Measurements from ENCODE around the gene CNIH1.

Gene CNIH1

DNA sequence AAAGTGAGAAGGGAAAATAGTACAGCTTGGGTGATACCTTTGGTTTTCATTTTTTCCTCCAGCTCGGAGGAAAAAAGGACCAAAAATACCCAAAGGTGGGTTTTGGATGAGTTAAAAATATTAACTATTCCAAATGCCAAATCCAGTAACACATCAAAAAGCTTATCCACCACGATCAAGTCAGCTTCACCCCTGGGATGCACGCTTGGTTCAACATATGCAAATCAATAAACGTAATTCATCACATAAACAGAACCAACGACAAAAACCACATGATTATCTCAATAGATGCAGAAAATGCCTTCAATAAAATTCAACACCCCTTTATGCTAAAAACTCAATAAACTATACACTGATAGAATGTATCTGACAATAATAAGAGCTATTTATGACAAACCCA lies 62.3 kb downstream of the CNIH1 start:
- DNase-seq: peak; percentile 27 to 38

DNA sequence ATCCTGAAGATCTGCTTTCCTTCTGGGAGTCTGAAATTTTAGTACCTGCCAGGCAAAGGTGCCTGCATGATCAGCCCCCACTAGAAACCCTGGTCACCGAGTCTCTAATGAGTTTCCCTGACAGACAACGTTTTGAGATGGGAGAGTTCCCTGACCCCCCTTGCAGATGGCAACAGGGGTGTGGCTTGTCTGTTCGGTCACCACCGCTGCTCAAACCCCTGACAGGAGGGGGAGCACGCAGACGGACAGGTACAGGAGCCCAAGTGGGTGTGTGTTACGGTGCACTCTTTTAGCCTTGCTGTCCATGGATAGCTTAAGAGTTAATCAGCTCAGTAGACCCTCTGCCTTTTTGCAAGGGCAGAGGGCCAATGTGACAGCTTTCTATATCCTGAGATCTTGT lies 63.7 kb downstream of the CNIH1 start:
- no peak for DNase-seq

DNA sequence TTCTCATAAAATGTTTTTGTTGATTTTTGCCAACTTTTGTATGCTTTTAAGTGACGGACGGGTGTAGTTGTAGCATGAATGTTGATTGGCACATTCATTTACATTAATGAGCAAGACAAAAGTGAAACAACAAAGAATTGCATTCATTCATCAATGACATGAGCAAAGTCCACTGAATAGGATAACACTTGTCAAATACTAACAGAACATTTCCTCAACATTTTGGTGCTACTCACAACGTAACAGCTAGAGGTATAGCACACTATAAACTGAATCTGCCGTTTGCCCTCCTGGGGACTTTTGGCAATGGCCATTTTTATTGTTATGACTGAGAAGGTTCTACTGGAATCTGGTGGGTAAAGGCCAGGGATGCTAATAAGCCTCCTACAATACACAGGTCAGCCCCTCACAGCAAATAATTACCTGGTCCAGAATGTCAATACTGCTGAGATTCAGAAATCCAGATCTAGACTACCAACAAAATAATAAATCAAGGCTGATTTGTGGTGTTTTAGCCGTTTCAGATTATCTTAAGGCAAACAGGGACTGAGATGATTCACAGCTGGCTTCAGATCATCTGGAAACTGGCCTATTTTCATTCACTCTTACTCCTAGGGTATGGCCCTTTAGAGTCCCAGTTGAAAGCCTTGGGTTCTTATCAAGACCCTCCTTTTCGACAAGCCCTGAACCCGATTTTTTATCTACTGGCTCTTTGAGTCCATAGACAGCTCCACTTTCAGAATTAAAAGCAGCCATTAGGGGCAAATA lies 66.9 kb downstream of the CNIH1 start:
- DNase-seq: no peak

Data from NCI-H526 (cell line).